Left renal pelvis (tissue), 4 donors: ENCODE data around the gene C10orf105. TPM values are rescaled to one million over a fixed set of nuclear protein-coding genes. Genes with fewer than 3 reads are reported as not detected.

Source experiments
- DNase-seq, 4 donors: peaks; one replicate each; pipeline ENCODE4 v3.0.0-alpha.2; 2013; ENCODE audit warnings: low read depth in 4 of 4, low spot score in 3 of 4
- polyA plus RNA-seq, 4 donors: library from polyadenylated mRNA; unstranded; fragments of 120-200 nt; gene quantifications; one replicate each; pipeline ENCODE4 v1.2.1, GENCODE V29; 2013; ENCODE audit not compliant: insufficient read length in 4 of 4

Gene C10orf105
- polyA plus RNA-seq, 4 donors, result 0.17 to 0.61 (median 0.23) TPM

GRCh38 chr10:71752391-71753090, 33.0 kb upstream of the C10orf105 start:
- DNase-seq, result no peak

- no peak for DNase-seq
Measured at GRCh38 chr10:71751515-71752224, 32.1 kb upstream of the C10orf105 start.

- DNase-seq, result no peak
Measured at GRCh38 chr10:71750986-71751385, 31.4 kb upstream of the C10orf105 start.

GRCh38 chr10:71750124-71750841, 30.7 kb upstream of the C10orf105 start:
- no peak for DNase-seq

GRCh38 chr10:71749396-71749795, 29.8 kb upstream of the C10orf105 start:
- no peak for DNase-seq

- DNase-seq, result no peak
Measured at GRCh38 chr10:71748671-71749191, 29.2 kb upstream of the C10orf105 start.

- no peak for DNase-seq
Measured at GRCh38 chr10:71747551-71748523, 28.3 kb upstream of the C10orf105 start.

- DNase-seq, result no peak
Measured at GRCh38 chr10:71747039-71747531, 27.5 kb upstream of the C10orf105 start.

- no peak for DNase-seq
Measured at GRCh38 chr10:71746344-71747037, 26.9 kb upstream of the C10orf105 start.

GRCh38 chr10:71745664-71746250, 26.2 kb upstream of the C10orf105 start:
- no peak for DNase-seq

GRCh38 chr10:71744897-71745663, 25.5 kb upstream of the C10orf105 start:
- no peak for DNase-seq

- DNase-seq, result no peak
Measured at GRCh38 chr10:71743866-71744265, 24.3 kb upstream of the C10orf105 start.

- no peak for DNase-seq
Measured at GRCh38 chr10:71743089-71743838, 23.7 kb upstream of the C10orf105 start.

- DNase-seq, result no peak
Measured at GRCh38 chr10:71742301-71743088, 22.9 kb upstream of the C10orf105 start.

GRCh38 chr10:71741671-71742070, 22.1 kb upstream of the C10orf105 start:
- DNase-seq, result no peak

GRCh38 chr10:71741029-71741428, 21.5 kb upstream of the C10orf105 start:
- no peak for DNase-seq
